Measurements from ENCODE around the gene RAD17.

- TF ChIP-seq CTCF (IDR thresholded peaks at IDR 0.05; ENCODE audit: poor library complexity) (no peak), EZH2 (IDR thresholded peaks at IDR 0.05; ENCODE audit: borderline replicate concordance) (no peak), EZH2phosphoT487 (IDR thresholded peaks at IDR 0.05; ENCODE audit: low read depth, severe bottlenecking, unreplicated experiment) (no peak)
Measured at GRCh38 chr5:69416180-69416579, 46.6 kb downstream of the RAD17 start.
